Measurements from ENCODE around the gene ICAM4.
"Not testable (repeated sequence)": the region's sequence is repeated elsewhere in the genome, so short reads cannot be mapped to it uniquely, and the experiment has no call there.

Gene ICAM4

GRCh38 chr19:10320602-10321416 lies 34.1 kb downstream of the ICAM4 start:
- peak in 1 of 2 experiments; percentile 13 for DNase-seq

GRCh38 chr19:10321417-10321797 lies 34.7 kb downstream of the ICAM4 start:
- no peak for DNase-seq

- peak in 1 of 2 experiments; percentile 21 for DNase-seq
These were observed 35.4 kb downstream of the ICAM4 start for GRCh38 chr19:10321874-10322835.

GRCh38 chr19:10325732-10326131 lies 39.0 kb downstream of the ICAM4 start:
- no peak for DNase-seq

- no peak for DNase-seq
These were observed 41.0 kb downstream of the ICAM4 start for GRCh38 chr19:10327793-10328192.

GRCh38 chr19:10328558-10329429 lies 42.0 kb downstream of the ICAM4 start:
- DNase-seq: no peak

GRCh38 chr19:10329555-10329954 lies 42.8 kb downstream of the ICAM4 start:
- DNase-seq: no peak

GRCh38 chr19:10332158-10332964 lies 45.6 kb downstream of the ICAM4 start:
- DNase-seq: no peak

- peak; percentile 97 to 98 for DNase-seq
These were observed 46.4 kb downstream of the ICAM4 start, which contains the start of gene RAVER1 for GRCh38 chr19:10332965-10333757. TSS of gene RAVER1 (minus strand) at chr19:10333529. CDS start at chr19:10333507, 22 bp downstream.

- peak in 1 of 2 experiments; percentile 20 for DNase-seq
These were observed 47.2 kb downstream of the ICAM4 start for GRCh38 chr19:10333758-10334587.

GRCh38 chr19:10334588-10335351 lies 48.0 kb downstream of the ICAM4 start:
- DNase-seq: peak; percentile 82 to 86

- no peak for DNase-seq
These were observed 48.7 kb downstream of the ICAM4 start for GRCh38 chr19:10335352-10335985.

GRCh38 chr19:10336725-10337124 lies 50.0 kb downstream of the ICAM4 start:
- not testable (repeated sequence) for DNase-seq
